Measurements from ENCODE around the gene CLMN. TPM values are rescaled to one million over a fixed set of nuclear protein-coding genes. Genes with fewer than 3 reads are reported as not detected.

The CLMN gene
- total and polyA plus RNA-seq, 2 experiments from 2014 or later = 3.2 to 5.7 TPM

- TF ChIP-seq ZNF114 (CRISPR knock-in tag; IDR thresholded peaks at IDR 0.05) (no peak), NANOG (IDR thresholded peaks at IDR 0.05; ENCODE audit: borderline replicate concordance) (no peak), EZH2 (IDR thresholded peaks at IDR 0.05; ENCODE audit: low read depth, unreplicated experiment) (no peak), JUNB (IDR thresholded peaks at IDR 0.05; ENCODE audit: unreplicated experiment) (no peak), POLR2AphosphoS5 (IDR thresholded peaks at IDR 0.05; ENCODE audit: low read depth) (no peak), ZNF331 (CRISPR knock-in tag; IDR thresholded peaks at IDR 0.05; ENCODE audit: low read depth) (no peak), ZNF462 (CRISPR knock-in tag; IDR thresholded peaks at IDR 0.05) (no peak), ETS1 (IDR thresholded peaks at IDR 0.05) (no peak), CTCF (conservative IDR thresholded peaks at IDR 0.05; ENCODE audit: low read depth in 2 of 2) (no peak), CREB1 (CRISPR knock-in tag; IDR thresholded peaks at IDR 0.05; ENCODE audit: low read depth) (no peak), EZH2phosphoT487 (IDR thresholded peaks at IDR 0.05; ENCODE audit: unreplicated experiment) (no peak), REST (IDR thresholded peaks at IDR 0.05; ENCODE audit: unreplicated experiment) (no peak), STAT1 (IDR thresholded peaks at IDR 0.05; ENCODE audit: unreplicated experiment) (no peak)
These were observed 62.2 kb downstream of the CLMN start for GRCh38 chr14:95257521-95257920.

More at GRCh38 chr14:95257521-95257920, 62.2 kb downstream of the CLMN start:
- Histone ChIP-seq H3K36me3 (ENCODE audit: insufficient read depth) (no peaks in the 10 kb centered on the region), H3K27ac (ENCODE audit: low read depth) (no peak overlapping the region), H3K27me3 (ENCODE audit: insufficient read depth) (no peaks in the 10 kb centered on the region), H3K4me3 (no peak overlapping the region), H3K4me2 (no peak overlapping the region), H2AFZ (no peak overlapping the region), H3K79me2 (replicated peaks; ENCODE audit: insufficient read depth) (no peaks in the 10 kb centered on the region), H3F3A (replicated peaks; ENCODE audit: low read depth) (0 out of 2 replicates have a peak, but pooled peaks cover 2% of the 10 kb centered on the region), H4K20me1 (replicated peaks; ENCODE audit: insufficient read depth) (no peaks in the 10 kb centered on the region), H3K4me1 (ENCODE audit: insufficient read depth) (peaks cover 34% of the 10 kb centered on the region), H3K9me2 (ENCODE audit: insufficient read depth) (no peaks in the 10 kb centered on the region)
- Mint-ChIP-seq H3K9me3 (no peaks in the 10 kb centered on the region), H3K4me1 (peaks cover 37% of the 10 kb centered on the region), H3K36me3 (ENCODE audit: low read depth) (no peaks in the 10 kb centered on the region), H3K4me3 (no peak overlapping the region), H3K27ac (no peak overlapping the region), H3K27me3 (ENCODE audit: insufficient read depth, low read depth, poor library complexity) (peaks cover 6% of the 10 kb centered on the region)
- ATAC-seq (no peak), DNase-seq (ENCODE audit: low spot score) (no peak)
